GM19467 (cell line): ENCODE results near the gene IL12RB1.

ENCODE experiments used
- ATAC-seq: cut with Tn5 transposase; IDR thresholded peaks from one replicate; pipeline ENCODE4 v1.9.1; 2021; ENCODE audit warnings: mild to moderate bottlenecking, moderate library complexity; ENCODE audit not compliant: unreplicated experiment

Gene IL12RB1

DNA sequence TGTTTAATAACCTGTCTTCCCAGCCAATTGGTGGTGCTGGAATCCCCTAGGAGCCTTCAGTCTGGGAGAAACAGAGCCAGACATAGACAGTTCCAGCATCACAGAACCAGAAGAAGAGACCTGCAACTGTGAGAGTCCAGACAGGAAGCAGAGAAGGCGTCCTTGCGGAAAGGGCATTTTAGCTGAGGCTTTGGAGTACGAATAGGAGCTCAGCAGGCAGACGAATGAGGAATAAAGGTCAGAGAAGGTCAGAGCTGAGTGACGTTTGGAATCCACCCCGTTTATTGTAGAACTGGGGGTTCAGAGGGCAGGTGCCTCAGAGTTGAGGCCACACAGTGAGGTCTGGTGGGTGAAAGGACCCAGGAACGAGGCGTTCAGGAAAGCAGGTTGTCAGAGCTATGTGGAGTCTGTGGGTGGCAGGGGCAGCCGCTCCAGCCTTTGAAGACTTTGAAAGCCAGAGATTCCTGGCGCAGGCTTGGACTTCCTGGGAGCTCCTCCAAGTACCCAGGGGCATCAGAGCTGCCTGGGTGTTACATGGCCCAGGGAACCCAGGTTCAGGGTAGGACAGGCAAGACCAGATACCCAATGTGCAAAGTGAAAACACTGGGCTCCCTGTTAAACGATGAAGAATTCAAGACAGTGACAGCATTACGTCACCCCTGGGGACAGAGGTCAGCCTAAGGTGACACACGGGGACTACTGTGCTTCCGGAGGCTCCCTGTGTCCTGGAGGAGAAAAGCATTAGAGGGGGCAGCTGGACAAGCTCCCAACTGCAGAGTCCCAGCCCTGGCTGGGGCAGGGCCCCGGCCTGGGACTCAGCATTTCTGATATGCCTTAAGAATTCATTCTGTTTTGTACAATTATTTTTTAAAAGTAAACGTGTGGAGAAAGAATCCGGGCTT, 73.3 kb downstream of the IL12RB1 start:
- no peak for ATAC-seq

DNA sequence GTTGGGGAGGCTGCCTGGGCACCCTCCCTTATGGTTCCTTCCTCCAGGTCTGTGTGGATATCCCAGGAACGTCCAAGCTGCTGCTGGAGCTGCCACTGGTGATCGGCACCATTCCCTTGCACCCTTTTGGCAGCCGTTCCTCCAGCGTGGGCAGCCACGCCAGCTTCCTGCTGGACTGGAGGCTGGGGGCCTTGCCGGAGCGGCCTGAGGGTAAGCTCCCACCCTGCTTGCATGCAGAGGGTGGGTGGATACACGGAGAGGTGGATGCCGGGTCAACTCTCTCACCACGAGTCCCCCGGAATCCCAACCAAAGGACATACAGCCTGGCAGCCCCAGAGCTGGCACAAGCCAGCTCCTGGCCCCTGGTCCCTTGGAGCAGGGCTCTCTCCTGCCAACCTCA, 76.6 kb downstream of the IL12RB1 start:
- ATAC-seq = no peak

DNA sequence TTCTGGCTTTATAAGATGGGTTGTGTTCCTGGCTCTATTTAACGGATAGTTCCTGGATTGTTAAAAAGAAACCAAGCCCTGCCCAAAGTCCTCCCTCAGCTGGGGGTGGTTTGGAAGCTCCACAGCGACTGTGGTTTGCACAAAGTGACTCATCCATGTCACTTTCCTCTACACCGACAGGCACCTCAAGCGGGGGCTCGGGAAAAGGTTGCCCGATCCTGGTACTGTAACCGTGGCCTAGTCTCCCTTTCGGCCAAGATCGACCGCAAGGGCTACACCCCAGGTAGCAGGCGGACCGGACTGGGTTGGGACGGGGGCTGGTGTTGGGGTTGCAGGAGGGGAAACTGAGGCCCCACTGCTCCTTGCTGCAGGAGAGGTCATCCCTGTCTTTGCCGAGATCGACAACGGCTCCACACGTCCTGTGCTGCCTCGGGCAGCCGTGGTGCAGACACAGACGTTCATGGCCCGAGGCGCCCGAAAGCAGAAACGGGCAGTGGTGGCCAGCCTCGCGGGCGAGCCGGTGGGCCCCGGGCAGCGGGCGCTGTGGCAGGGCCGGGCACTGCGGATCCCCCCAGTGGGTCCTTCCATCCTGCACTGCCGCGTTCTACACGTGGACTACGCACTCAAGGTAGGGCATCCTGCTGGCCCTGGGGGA, 77.2 kb downstream of the IL12RB1 start:
- ATAC-seq = no peak
